ENCODE results near the gene OGFR. TPM values are rescaled to one million over a fixed set of nuclear protein-coding genes. Genes with fewer than 3 reads are reported as not detected.

The OGFR gene
- total and polyA plus RNA-seq, 9 donors = 16.7 to 26.6 (median 21.9) TPM

GRCh38 chr20:62820962-62821725, 16.5 kb downstream of the OGFR start:
- no peaks in the 10 kb centered on the region for H3K9me3 ChIP-seq (replicated peaks; ENCODE audit: control insufficient read depth, low read depth, low read length)
- no peaks in the 10 kb centered on the region for H3K36me3 ChIP-seq (ENCODE audit: control insufficient read depth, insufficient read depth, low read length)
- DNase-seq = no peak
- peaks cover 30% of the 10 kb centered on the region for H3K27me3 ChIP-seq (ENCODE audit: control insufficient read depth, insufficient read depth, low read length)
- H3K4me1 ChIP-seq (ENCODE audit: control insufficient read depth, insufficient read depth, low read length) = peaks cover 45% of the 10 kb centered on the region
- no peak overlapping the region for H3K27ac ChIP-seq (ENCODE audit: low read length)
- 88% methylated on average over 6 of the region's 19 CpGs for WGBS (ENCODE audit: insufficient coverage)
- H3K4me3 ChIP-seq (ENCODE audit: low read length) = no peak overlapping the region

GRCh38 chr20:62821726-62822210, 17.1 kb downstream of the OGFR start:
- H3K36me3 ChIP-seq (ENCODE audit: control insufficient read depth, insufficient read depth, low read length) = no peaks in the 10 kb centered on the region
- peaks cover 24% of the 10 kb centered on the region for H3K27me3 ChIP-seq (ENCODE audit: control insufficient read depth, insufficient read depth, low read length)
- peaks cover 40% of the 10 kb centered on the region for H3K4me1 ChIP-seq (ENCODE audit: control insufficient read depth, insufficient read depth, low read length)
- H3K4me3 ChIP-seq (ENCODE audit: low read length) = no peak overlapping the region
- 60% methylated on average over 1 of the region's 12 CpGs for WGBS (ENCODE audit: insufficient coverage)
- H3K9me3 ChIP-seq (replicated peaks; ENCODE audit: control insufficient read depth, low read depth, low read length) = no peaks in the 10 kb centered on the region
- no peak for DNase-seq
- no peak overlapping the region for H3K27ac ChIP-seq (ENCODE audit: low read length)

GRCh38 chr20:62822239-62822787, 17.7 kb downstream of the OGFR start:
- Histone ChIP-seq H3K4me3 (ENCODE audit: low read length) (no peak overlapping the region), H3K9me3 (replicated peaks; ENCODE audit: control insufficient read depth, low read depth, low read length) (no peaks in the 10 kb centered on the region), H3K4me1 (ENCODE audit: control insufficient read depth, insufficient read depth, low read length) (peaks cover 38% of the 10 kb centered on the region), H3K27ac (ENCODE audit: low read length) (no peak overlapping the region), H3K27me3 (ENCODE audit: control insufficient read depth, insufficient read depth, low read length) (peaks cover 21% of the 10 kb centered on the region), H3K36me3 (ENCODE audit: control insufficient read depth, insufficient read depth, low read length) (no peaks in the 10 kb centered on the region)
- DNase-seq = no peak
- WGBS (ENCODE audit: insufficient coverage) = 71% methylated on average over 6 of the region's 7 CpGs

- Histone ChIP-seq H3K4me1 (ENCODE audit: control insufficient read depth, insufficient read depth, low read length) (peaks cover 31% of the 10 kb centered on the region), H3K9me3 (replicated peaks; ENCODE audit: control insufficient read depth, low read depth, low read length) (no peaks in the 10 kb centered on the region), H3K36me3 (ENCODE audit: control insufficient read depth, insufficient read depth, low read length) (no peaks in the 10 kb centered on the region), H3K27me3 (ENCODE audit: control insufficient read depth, insufficient read depth, low read length) (peaks cover 13% of the 10 kb centered on the region), H3K4me3 (ENCODE audit: low read length) (no peak overlapping the region), H3K27ac (ENCODE audit: low read length) (no peak overlapping the region)
- no peak for DNase-seq
- 75% methylated on average over 10 of the region's 24 CpGs for WGBS (ENCODE audit: insufficient coverage)
Measured at GRCh38 chr20:62822788-62823651, 18.4 kb downstream of the OGFR start.

- 78% methylated on average over 33 of the region's 38 CpGs for WGBS (ENCODE audit: insufficient coverage)
- H3K9me3 ChIP-seq (replicated peaks; ENCODE audit: control insufficient read depth, low read depth, low read length) = no peaks in the 10 kb centered on the region
- no peak overlapping the region for H3K4me3 ChIP-seq (ENCODE audit: low read length)
- no peak overlapping the region for H3K27ac ChIP-seq (ENCODE audit: low read length)
- peaks cover 23% of the 10 kb centered on the region for H3K4me1 ChIP-seq (ENCODE audit: control insufficient read depth, insufficient read depth, low read length)
- H3K27me3 ChIP-seq (ENCODE audit: control insufficient read depth, insufficient read depth, low read length) = peaks cover 5% of the 10 kb centered on the region
- H3K36me3 ChIP-seq (ENCODE audit: control insufficient read depth, insufficient read depth, low read length) = no peaks in the 10 kb centered on the region
- DNase-seq = no peak
Measured at GRCh38 chr20:62823688-62824475, 19.2 kb downstream of the OGFR start.

- Histone ChIP-seq H3K27me3 (ENCODE audit: control insufficient read depth, insufficient read depth, low read length) (no peaks in the 10 kb centered on the region), H3K27ac (ENCODE audit: low read length) (no peak overlapping the region), H3K9me3 (replicated peaks; ENCODE audit: control insufficient read depth, low read depth, low read length) (no peaks in the 10 kb centered on the region), H3K36me3 (ENCODE audit: control insufficient read depth, insufficient read depth, low read length) (no peaks in the 10 kb centered on the region), H3K4me1 (ENCODE audit: control insufficient read depth, insufficient read depth, low read length) (peaks cover 14% of the 10 kb centered on the region), H3K4me3 (ENCODE audit: low read length) (peak overlapping the region; percentile 23)
- 40% methylated on average over 21 of the region's 36 CpGs for WGBS (ENCODE audit: insufficient coverage)
- DNase-seq = peak; percentile 68
Measured at GRCh38 chr20:62824476-62825332, 20.1 kb downstream of the OGFR start.

- Histone ChIP-seq H3K36me3 (ENCODE audit: control insufficient read depth, insufficient read depth, low read length) (no peaks in the 10 kb centered on the region), H3K4me1 (ENCODE audit: control insufficient read depth, insufficient read depth, low read length) (peaks cover 8% of the 10 kb centered on the region), H3K27me3 (ENCODE audit: control insufficient read depth, insufficient read depth, low read length) (no peaks in the 10 kb centered on the region), H3K9me3 (replicated peaks; ENCODE audit: control insufficient read depth, low read depth, low read length) (no peaks in the 10 kb centered on the region), H3K27ac (ENCODE audit: low read length) (no peak overlapping the region), H3K4me3 (ENCODE audit: low read length) (no peak overlapping the region)
- 57% methylated on average over 15 of the region's 22 CpGs for WGBS (ENCODE audit: insufficient coverage)
- peak; percentile 28 for DNase-seq
Measured at GRCh38 chr20:62825333-62825985, 20.8 kb downstream of the OGFR start.

GRCh38 chr20:62825986-62826645, 21.5 kb downstream of the OGFR start:
- Histone ChIP-seq H3K9me3 (replicated peaks; ENCODE audit: control insufficient read depth, low read depth, low read length) (no peaks in the 10 kb centered on the region), H3K27me3 (ENCODE audit: control insufficient read depth, insufficient read depth, low read length) (no peaks in the 10 kb centered on the region)

More at GRCh38 chr20:62825986-62826645, 21.5 kb downstream of the OGFR start:
- peak; percentile 25 for DNase-seq
- 82% methylated on average over 20 of the region's 27 CpGs for WGBS (ENCODE audit: insufficient coverage)
- H3K27ac ChIP-seq (ENCODE audit: low read length) = no peak overlapping the region
- no peaks in the 10 kb centered on the region for H3K36me3 ChIP-seq (ENCODE audit: control insufficient read depth, insufficient read depth, low read length)
- H3K4me1 ChIP-seq (ENCODE audit: control insufficient read depth, insufficient read depth, low read length) = peaks cover 11% of the 10 kb centered on the region
- no peak overlapping the region for H3K4me3 ChIP-seq (ENCODE audit: low read length)
